ENCODE data around the gene PRADC1. TPM values are rescaled to one million over a fixed set of nuclear protein-coding genes. Genes with fewer than 3 reads are reported as not detected.

The PRADC1 gene
- total and polyA plus RNA-seq, 8 donors: 10.5 to 20.9 (median 14.6) TPM

- H3K27me3 ChIP-seq: no peaks in the 10 kb centered on the region
- DNase-seq (no peak), FAIRE-seq (no peak), ATAC-seq (peak in 1 of 4 donors; percentile 3)
- intact Hi-C loops (cut with DNase I): no loop called here
- H3K9me3 ChIP-seq: no peaks in the 10 kb centered on the region
- H3K27ac ChIP-seq: no peak overlapping the region
- H3K36me3 ChIP-seq: no peaks in the 10 kb centered on the region
- 20 to 22% methylated on average over 20 to 22 of the region's 22 CpGs for WGBS, 2 donors
- H3K4me1 ChIP-seq: peaks cover 0 to 2% (median 0%) of the 10 kb centered on the region in 3 donors
- no peak for TF ChIP-seq CTCF (IDR thresholded peaks at IDR 0.05)
- H3K4me3 ChIP-seq: peak overlapping the region in 3 of 4 donors; percentile 4 to 42 (median 29)
These were observed 36.8 kb upstream of the PRADC1 start for GRCh38 chr2:73269686-73270465.

GRCh38 chr2:73268830-73269685 lies 36.0 kb upstream of the PRADC1 start:
- H3K4me3 ChIP-seq: peak overlapping the region; percentile 4 to 42 (median 18)
- no peak overlapping the region for H3K27ac ChIP-seq
- FAIRE-seq (no peak), DNase-seq (peak; percentile 50 to 86 (median 74)), ATAC-seq (peak; percentile 74 to 85 (median 80))
- TF ChIP-seq CTCF (IDR thresholded peaks at IDR 0.05): no peak
- peaks cover 0 to 2% (median 0%) of the 10 kb centered on the region in 3 donors for H3K4me1 ChIP-seq
- H3K9me3 ChIP-seq: no peaks in the 10 kb centered on the region
- H3K36me3 ChIP-seq: no peaks in the 10 kb centered on the region
- WGBS, 2 donors: 2 to 6% methylated on average over 111 to 113 of the region's 113 CpGs
- intact Hi-C loops (cut with DNase I): no loop called here
- H3K27me3 ChIP-seq: no peaks in the 10 kb centered on the region

GRCh38 chr2:73268366-73268829 lies 35.4 kb upstream of the PRADC1 start:
- intact Hi-C loops (cut with DNase I): no loop called here
- Histone ChIP-seq H3K9me3 (no peaks in the 10 kb centered on the region), H3K36me3 (no peaks in the 10 kb centered on the region), H3K4me3 (peak overlapping the region in 3 of 4 donors; percentile 7 to 42 (median 29)), H3K27me3 (no peaks in the 10 kb centered on the region), H3K4me1 (peaks cover 0 to 2% (median 0%) of the 10 kb centered on the region in 3 donors), H3K27ac (no peak overlapping the region)
- DNase-seq (no peak), ATAC-seq (no peak), FAIRE-seq (no peak)
- WGBS, 2 donors: 45 to 49% methylated on average over 14 of the region's 14 CpGs
- TF ChIP-seq CTCF (IDR thresholded peaks at IDR 0.05): no peak

GRCh38 chr2:73267008-73267407 lies 34.0 kb upstream of the PRADC1 start:
- no peak for TF ChIP-seq CTCF (IDR thresholded peaks at IDR 0.05)
- H3K36me3 ChIP-seq: no peaks in the 10 kb centered on the region
- FAIRE-seq (no peak), DNase-seq (no peak), ATAC-seq (no peak)
- H3K27me3 ChIP-seq: no peaks in the 10 kb centered on the region
- intact Hi-C loops (cut with DNase I): no loop called here
- H3K4me3 ChIP-seq: no peak overlapping the region
- WGBS, 2 donors: 92 to 98% methylated on average over 4 of the region's 4 CpGs
- peaks cover 0 to 2% (median 0%) of the 10 kb centered on the region in 3 donors for H3K4me1 ChIP-seq
- H3K27ac ChIP-seq: no peak overlapping the region
- no peaks in the 10 kb centered on the region for H3K9me3 ChIP-seq

Measured in pancreas (tissue), 10 donors.